ENCODE measurements around the gene OR5J2. TPM values are rescaled to one million over a fixed set of nuclear protein-coding genes. Genes with fewer than 3 reads are reported as not detected.

OR5J2 gene
- total and polyA plus RNA-seq, 2 experiments from 2014 or later: not detected

- no peak for TF ChIP-seq CTCF (IDR thresholded peaks at IDR 0.05; ENCODE audit: poor library complexity)
- no peak for TF ChIP-seq EZH2 (IDR thresholded peaks at IDR 0.05; ENCODE audit: borderline replicate concordance)
- no peak for TF ChIP-seq EZH2phosphoT487 (IDR thresholded peaks at IDR 0.05; ENCODE audit: low read depth, severe bottlenecking, unreplicated experiment)
- WGBS (ENCODE audit: low lambda C conversion rate, missing lambda C conversion rate): 97% methylated on average over 13 of the region's 15 CpGs
- H3K9me3 ChIP-seq (ENCODE audit: low read depth): no peaks in the 10 kb centered on the region
Observed at GRCh38 chr11:56152333-56152732, 24.1 kb upstream of the OR5J2 start.

GRCh38 chr11:56160217-56160616 is 16.2 kb upstream of the OR5J2 start, which contains the start of gene OR8K5:
Gene OR8K5 (minus strand): TSS chr11:56160317. CDS start chr11:56160317, 0 bp downstream.
- Histone ChIP-seq H3K4me1 (ENCODE audit: insufficient read depth) (no peaks in the 10 kb centered on the region), H3K9me2 (replicated peaks; ENCODE audit: insufficient read depth) (no peaks in the 10 kb centered on the region), H3K27ac (no peak within 1 kb of the TSS), H3K79me2 (no peaks in the 10 kb centered on the region), H3K36me3 (replicated peaks; ENCODE audit: insufficient read depth, low read depth) (no peaks in the 10 kb centered on the region), H3K27me3 (no peaks in the 10 kb centered on the region), H3K4me2 (no peak within 1 kb of the TSS), H3K4me3 (no peak within 1 kb of the TSS), H4K20me1 (ENCODE audit: insufficient read depth, poor library complexity, severe bottlenecking) (no peaks in the 10 kb centered on the region), H2AFZ (no peak within 1 kb of the TSS), H3K9me3 (ENCODE audit: low read depth) (no peaks in the 10 kb centered on the region)
- 94% methylated on average over 3 of the region's 3 CpGs for WGBS (ENCODE audit: low lambda C conversion rate, missing lambda C conversion rate)
- no peak for DNase-seq (ENCODE audit: low spot score)
- TF ChIP-seq EZH2phosphoT487 (IDR thresholded peaks at IDR 0.05; ENCODE audit: low read depth, severe bottlenecking, unreplicated experiment) (no peak), EZH2 (IDR thresholded peaks at IDR 0.05; ENCODE audit: borderline replicate concordance) (no peak), CTCF (IDR thresholded peaks at IDR 0.05; ENCODE audit: poor library complexity) (no peak)

More at GRCh38 chr11:56152333-56152732, 24.1 kb upstream of the OR5J2 start:
- Histone ChIP-seq H3K27me3 (no peaks in the 10 kb centered on the region), H4K20me1 (ENCODE audit: insufficient read depth, poor library complexity, severe bottlenecking) (no peaks in the 10 kb centered on the region), H3K9me2 (replicated peaks; ENCODE audit: insufficient read depth) (no peaks in the 10 kb centered on the region), H3K27ac (no peak overlapping the region), H3K36me3 (replicated peaks; ENCODE audit: insufficient read depth, low read depth) (no peaks in the 10 kb centered on the region), H2AFZ (no peak overlapping the region), H3K79me2 (no peaks in the 10 kb centered on the region), H3K4me1 (ENCODE audit: insufficient read depth) (no peaks in the 10 kb centered on the region), H3K4me3 (no peak overlapping the region), H3K4me2 (no peak overlapping the region)
- DNase-seq (ENCODE audit: low spot score): no peak

- no peaks in the 10 kb centered on the region for H3K27me3 ChIP-seq
- no peak overlapping the region for H3K27ac ChIP-seq
- H3K4me1 ChIP-seq (ENCODE audit: insufficient read depth): no peaks in the 10 kb centered on the region
- no peak for DNase-seq (ENCODE audit: low spot score)
- no peaks in the 10 kb centered on the region for H3K79me2 ChIP-seq
- WGBS (ENCODE audit: low lambda C conversion rate, missing lambda C conversion rate): 65% methylated on average over 3 of the region's 3 CpGs
- H3K36me3 ChIP-seq (replicated peaks; ENCODE audit: insufficient read depth, low read depth): no peaks in the 10 kb centered on the region
- no peak overlapping the region for H3K4me3 ChIP-seq
- no peak overlapping the region for H2AFZ ChIP-seq
- TF ChIP-seq CTCF (IDR thresholded peaks at IDR 0.05; ENCODE audit: poor library complexity) (no peak), EZH2phosphoT487 (IDR thresholded peaks at IDR 0.05; ENCODE audit: low read depth, severe bottlenecking, unreplicated experiment) (no peak), EZH2 (IDR thresholded peaks at IDR 0.05; ENCODE audit: borderline replicate concordance) (no peak)
- H4K20me1 ChIP-seq (ENCODE audit: insufficient read depth, poor library complexity, severe bottlenecking): no peaks in the 10 kb centered on the region
- no peaks in the 10 kb centered on the region for H3K9me2 ChIP-seq (replicated peaks; ENCODE audit: insufficient read depth)
- H3K9me3 ChIP-seq (ENCODE audit: low read depth): no peaks in the 10 kb centered on the region
- no peak overlapping the region for H3K4me2 ChIP-seq
Observed at GRCh38 chr11:56163804-56164203, 12.6 kb upstream of the OR5J2 start.

Measured in hepatocyte (in vitro differentiated cells).